ENCODE data around the gene MAN2B1. TPM values are rescaled to one million over a fixed set of nuclear protein-coding genes. Genes with fewer than 3 reads are reported as not detected.

The MAN2B1 gene
- total RNA-seq, 2 donors from 2014 or later: 33.7 to 35.5 TPM

GRCh38 chr19:12676384-12676792, 9.8 kb upstream of the MAN2B1 start:
- Histone ChIP-seq H3K36me3 (peaks cover 61% of the 10 kb centered on the region), H3K4me1 (peaks cover 0 to 10% of the 10 kb centered on the region in 2 donors), H3K27ac (no peak overlapping the region), H3K4me3 (no peak overlapping the region), H3K9me3 (no peaks in the 10 kb centered on the region), H3K27me3 (no peaks in the 10 kb centered on the region)
- peak; percentile 71 to 89 for TF ChIP-seq CTCF (IDR thresholded peaks at IDR 0.05)
- peak; percentile 83 for DNase-seq (ENCODE audit: low spot score)

GRCh38 chr19:12675940-12676339, 9.4 kb upstream of the MAN2B1 start:
- no peak for TF ChIP-seq CTCF (IDR thresholded peaks at IDR 0.05)
- peaks cover 61% of the 10 kb centered on the region for H3K36me3 ChIP-seq
- H3K27me3 ChIP-seq: no peaks in the 10 kb centered on the region
- H3K4me3 ChIP-seq: no peak overlapping the region
- peaks cover 0 to 9% of the 10 kb centered on the region in 2 donors for H3K4me1 ChIP-seq
- no peaks in the 10 kb centered on the region for H3K9me3 ChIP-seq
- no peak overlapping the region for H3K27ac ChIP-seq
- DNase-seq (ENCODE audit: low spot score): no peak

DNA sequence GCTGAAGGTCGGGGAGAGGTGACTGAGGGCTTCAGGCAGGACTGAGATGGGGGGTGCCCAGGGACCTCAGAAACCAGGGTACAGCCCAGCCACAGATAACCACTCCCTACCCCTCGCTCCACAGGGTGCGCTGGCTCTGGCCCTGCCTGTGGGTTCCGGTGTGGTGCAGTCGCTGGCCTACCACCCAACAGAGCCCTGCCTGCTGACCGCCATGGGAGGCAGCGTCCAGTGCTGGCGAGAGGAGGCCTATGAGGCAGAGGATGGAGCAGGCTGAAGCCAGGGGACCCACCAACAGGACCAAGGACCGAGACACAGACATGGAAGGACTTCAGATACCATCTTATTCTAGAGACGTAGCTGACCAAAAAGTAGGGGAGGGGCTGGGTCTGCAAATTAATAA, 8.9 kb upstream of the MAN2B1 start:
- Histone ChIP-seq H3K36me3 (peaks cover 61% of the 10 kb centered on the region), H3K4me1 (peaks cover 0 to 8% of the 10 kb centered on the region in 2 donors), H3K9me3 (no peaks in the 10 kb centered on the region), H3K4me3 (no peak overlapping the region), H3K27ac (no peak overlapping the region), H3K27me3 (no peaks in the 10 kb centered on the region)
- DNase-seq (ENCODE audit: low spot score): no peak
- TF ChIP-seq CTCF (IDR thresholded peaks at IDR 0.05): no peak

DNA sequence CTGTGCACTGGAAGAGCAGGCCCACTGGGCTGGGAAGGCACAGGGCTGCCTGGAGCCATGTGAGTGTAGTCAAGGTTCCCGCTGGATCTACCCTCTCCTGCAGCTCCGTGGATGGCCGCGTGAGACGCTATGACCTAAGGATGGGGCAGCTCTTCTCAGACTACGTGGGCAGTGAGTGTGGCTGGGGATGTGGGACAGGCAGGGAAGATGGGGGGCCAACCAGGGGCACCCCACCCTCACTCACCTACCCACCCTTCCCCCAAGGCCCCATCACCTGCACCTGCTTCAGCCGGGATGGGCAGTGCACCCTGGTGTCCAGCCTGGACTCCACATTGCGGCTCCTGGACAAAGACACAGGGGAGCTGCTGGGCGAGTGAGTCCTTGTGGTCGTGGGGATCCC, 6.2 kb upstream of the MAN2B1 start:
- no peak overlapping the region for H3K27ac ChIP-seq
- peaks cover 0 to 22% of the 10 kb centered on the region in 2 donors for H3K4me1 ChIP-seq
- no peak for DNase-seq (ENCODE audit: low spot score)
- peaks cover 38% of the 10 kb centered on the region for H3K36me3 ChIP-seq
- H3K9me3 ChIP-seq: no peaks in the 10 kb centered on the region
- no peaks in the 10 kb centered on the region for H3K27me3 ChIP-seq
- H3K4me3 ChIP-seq: no peak overlapping the region
- no peak for TF ChIP-seq CTCF (IDR thresholded peaks at IDR 0.05)

DNA sequence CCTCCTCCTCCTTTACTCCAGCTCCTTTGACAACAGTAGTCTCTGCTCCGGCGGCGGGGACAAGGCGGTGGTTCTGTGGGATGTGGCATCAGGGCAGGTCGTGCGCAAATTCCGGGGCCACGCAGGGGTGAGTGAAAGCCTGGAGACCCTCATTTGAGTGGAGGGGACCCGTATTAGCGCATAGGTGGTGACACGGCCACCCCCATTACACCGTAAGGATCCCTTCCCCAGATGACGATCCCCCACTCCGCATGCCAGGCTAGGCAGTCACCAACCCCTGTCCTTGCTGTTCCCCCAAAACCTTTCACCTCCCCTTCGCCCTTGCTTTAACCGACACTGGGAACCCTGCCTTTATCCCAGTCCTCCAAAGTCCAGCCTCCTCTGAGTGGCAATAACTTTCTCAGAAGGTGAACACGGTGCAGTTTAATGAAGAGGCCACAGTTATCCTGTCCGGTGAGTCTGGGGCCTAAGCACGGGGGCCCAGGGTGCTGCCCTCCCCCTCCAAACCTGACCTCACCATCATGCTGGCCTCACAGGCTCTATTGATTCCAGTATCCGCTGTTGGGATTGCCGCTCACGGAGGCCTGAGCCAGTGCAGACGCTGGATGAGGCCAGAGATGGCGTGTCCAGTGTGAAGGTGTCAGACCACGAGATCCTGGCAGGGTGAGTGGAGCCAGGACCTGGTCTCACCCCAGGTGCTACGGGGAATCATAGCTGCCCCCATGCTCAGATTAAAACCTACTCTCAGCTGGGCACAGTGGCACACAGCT, 3.8 kb upstream of the MAN2B1 start:
- no peak for TF ChIP-seq CTCF (IDR thresholded peaks at IDR 0.05)
- H3K27ac ChIP-seq: peak overlapping the region; percentile 97 to 99
- no peak for DNase-seq (ENCODE audit: low spot score)

More for the DNA sequence above, 3.8 kb upstream of the MAN2B1 start:
- Histone ChIP-seq H3K9me3 (no peaks in the 10 kb centered on the region), H3K4me1 (peaks cover 0 to 41% of the 10 kb centered on the region in 2 donors), H3K36me3 (peaks cover 18% of the 10 kb centered on the region), H3K27me3 (no peaks in the 10 kb centered on the region), H3K4me3 (peak overlapping the region; percentile 86 to 93)
